Nucleus accumbens (tissue), 56 donors: ENCODE results near the gene DENND1A.

Experiments used
- DNase-seq, 56 donors: peaks; one replicate each; lab custom pipeline; 2025; lab: John Stamatoyannopoulos, UW

The DENND1A gene

DNA sequence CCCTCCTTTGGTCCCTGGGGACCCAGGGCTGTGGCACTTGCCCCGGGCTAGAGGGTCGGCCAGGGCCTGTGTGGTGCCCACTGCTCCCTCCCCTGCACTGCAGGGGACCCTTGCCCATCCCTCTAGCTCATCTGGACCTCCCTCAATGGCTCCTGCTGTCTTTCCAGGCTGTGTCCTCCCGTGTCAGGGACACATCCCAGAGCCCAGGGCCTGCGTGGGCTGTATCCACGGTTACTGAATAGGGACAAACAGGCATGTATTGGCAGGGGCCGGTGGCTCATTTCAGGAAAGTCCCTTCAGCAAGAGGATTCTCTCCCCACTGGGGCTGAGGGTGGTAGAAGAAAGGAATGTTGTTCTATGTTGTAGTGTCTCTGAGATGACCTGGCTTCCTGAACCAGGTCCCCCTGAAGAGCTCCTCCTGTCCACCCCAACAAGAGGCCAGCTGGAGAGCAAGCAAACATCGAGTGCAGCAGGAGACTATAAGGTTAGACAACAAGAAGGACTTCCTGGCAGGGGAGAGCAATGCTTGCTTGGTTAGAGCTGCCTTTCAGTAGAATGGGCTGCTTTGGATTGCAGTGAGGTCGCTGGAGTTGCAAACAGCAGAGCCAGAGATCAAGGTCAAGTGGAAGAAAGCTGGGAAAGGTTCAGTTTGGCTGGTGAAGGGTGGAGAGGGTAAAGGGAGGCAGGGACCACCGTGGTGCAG is 575.0 kb downstream of the DENND1A start:
- peak in 10 of 56 donors; percentile 17 to 56 (median 36) for DNase-seq

DNA sequence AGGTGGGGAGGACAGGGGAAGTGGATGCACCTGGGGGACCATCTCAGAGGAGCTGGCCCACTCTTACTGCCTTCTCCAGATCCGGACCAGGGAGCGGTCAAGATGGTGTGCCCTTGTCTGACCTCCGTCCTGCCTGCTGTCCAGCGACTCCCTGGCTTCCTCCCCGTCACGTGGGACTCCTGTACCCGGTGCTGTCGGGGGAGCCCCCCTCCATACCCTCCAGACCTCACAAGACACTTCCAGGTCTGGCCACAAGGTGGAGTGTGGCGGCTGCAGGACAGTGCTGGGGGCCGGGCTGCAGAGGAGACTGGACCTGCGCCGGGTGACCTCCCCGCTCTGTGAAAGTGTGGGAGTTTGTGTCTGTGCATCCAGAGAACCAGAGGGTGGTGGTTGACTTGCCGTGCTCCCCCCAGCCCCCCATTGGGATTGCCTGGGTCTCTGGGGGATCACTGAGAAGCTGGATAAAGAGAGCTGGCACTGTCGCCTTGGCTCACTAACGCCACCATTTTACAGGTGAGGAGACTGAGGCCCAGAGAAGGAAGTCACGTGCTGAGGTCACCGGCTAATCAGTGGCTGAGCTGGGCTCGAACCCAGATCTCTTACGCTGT is 575.8 kb downstream of the DENND1A start:
- DNase-seq, result peak in 48 of 56 donors; percentile 22 to 85 (median 58)

DNA sequence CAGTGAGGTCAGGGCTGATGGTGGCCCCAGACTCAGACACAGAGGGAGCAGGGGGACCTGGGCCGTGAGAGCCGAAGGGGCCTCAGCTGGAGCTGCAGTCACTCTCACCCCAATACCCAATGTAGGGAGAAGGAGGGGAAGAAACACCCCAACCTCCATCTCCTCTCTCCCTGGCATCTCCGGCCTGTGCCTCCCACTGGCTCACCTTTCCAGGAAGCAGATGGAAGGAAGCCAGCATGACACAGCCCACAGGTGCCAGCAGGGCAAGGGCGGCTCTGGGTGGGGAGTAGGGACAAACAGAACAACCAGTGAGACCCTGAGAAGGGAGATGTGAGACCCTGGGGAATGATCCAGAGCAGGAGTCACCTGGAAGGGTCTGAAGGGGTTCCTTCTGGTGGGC is 576.9 kb downstream of the DENND1A start:
- no peak for DNase-seq

DNA sequence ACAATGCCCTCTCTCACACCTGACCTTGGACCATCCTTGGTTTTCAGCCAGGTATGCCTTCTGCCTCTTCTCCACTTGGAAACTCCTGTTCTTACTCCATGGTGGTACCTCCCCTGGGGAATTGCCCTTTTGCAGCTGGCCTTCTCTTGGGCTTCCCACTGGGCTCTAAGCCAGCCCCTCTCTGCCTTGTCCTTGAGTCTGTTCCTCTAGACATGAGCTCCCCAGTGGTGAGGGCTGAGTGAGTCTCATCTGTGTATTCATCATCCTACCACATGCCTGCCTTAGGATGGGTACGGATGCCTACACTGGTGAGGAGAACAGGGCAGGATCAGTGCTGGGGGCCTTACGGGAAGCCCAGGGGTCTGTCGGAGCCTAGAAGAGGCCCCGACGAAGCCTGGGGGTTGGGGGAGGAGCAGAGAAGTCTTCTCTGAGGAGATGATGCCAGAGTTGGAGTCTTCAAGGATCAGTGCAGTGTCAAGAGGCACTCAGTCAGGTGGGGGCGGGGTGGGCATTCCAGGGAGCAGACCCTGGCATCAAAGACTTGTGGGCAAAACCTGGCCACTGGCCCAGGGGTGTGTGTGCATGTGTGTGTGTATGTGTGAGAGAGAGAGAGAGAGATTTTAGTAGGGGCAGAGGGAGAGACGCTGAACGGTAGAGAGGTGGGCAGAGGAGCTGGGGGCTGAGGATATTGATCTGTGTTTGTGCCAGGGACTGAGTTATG is 579.2 kb downstream of the DENND1A start:
- DNase-seq, result no peak

DNA sequence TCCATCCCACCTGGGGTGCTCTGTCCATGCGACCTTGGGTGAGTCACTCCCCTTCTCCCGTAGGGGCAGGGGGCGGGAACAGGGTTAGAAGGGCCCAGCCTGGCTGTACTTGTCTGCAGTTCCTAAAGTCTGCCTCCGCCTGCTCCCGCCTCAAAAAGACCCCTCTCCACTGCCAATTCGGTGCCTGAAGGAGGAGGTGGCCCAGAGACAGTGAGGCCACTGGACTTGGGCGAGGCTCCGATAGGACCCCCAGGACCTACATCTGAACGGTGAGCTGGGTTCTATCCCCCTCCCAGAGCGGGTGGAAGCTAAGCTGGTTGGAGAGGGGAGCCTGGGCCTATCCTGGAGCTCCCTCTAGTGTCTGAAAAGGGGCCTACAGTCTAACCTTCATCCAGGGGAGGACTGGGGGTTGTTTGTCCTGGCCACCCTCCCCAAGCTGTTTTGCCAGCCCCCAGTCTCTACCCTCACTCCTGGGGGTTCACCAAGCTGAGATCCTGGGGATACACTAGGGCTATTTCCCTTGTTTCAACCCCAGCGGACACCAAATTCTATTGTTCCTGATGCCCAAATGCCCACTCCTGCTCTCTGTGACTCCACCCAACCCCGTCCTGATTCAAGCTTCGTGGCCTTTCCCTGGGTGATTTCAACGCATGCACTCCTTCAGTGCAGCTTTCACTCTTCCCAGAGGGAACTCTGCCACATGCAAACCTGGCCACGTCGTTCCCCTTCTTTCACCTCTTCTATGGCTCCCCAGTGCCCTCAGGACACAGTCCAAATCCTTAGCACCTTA is 580.0 kb downstream of the DENND1A start:
- peak in 34 of 56 donors; percentile 16 to 76 (median 38) for DNase-seq

DNA sequence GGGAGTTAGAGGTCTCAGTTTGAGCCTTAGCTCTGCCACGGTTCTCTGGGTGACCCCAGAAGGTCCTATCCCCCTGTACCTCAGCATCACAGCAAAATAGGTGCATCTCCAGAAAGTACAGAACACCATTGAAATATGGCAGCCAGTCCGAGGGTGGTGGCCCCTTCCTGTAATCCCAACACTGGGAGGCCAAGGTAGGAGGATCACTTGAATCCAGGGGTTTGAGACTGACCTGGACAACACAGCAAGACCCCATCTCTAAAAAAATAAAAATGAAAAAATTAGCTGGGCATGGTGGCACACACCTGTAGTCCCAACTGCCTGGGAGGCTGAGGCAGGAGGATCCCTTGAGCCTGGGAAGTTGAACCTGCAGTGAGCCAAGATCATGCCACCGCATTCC is 580.9 kb downstream of the DENND1A start:
- DNase-seq, result no peak

DNA sequence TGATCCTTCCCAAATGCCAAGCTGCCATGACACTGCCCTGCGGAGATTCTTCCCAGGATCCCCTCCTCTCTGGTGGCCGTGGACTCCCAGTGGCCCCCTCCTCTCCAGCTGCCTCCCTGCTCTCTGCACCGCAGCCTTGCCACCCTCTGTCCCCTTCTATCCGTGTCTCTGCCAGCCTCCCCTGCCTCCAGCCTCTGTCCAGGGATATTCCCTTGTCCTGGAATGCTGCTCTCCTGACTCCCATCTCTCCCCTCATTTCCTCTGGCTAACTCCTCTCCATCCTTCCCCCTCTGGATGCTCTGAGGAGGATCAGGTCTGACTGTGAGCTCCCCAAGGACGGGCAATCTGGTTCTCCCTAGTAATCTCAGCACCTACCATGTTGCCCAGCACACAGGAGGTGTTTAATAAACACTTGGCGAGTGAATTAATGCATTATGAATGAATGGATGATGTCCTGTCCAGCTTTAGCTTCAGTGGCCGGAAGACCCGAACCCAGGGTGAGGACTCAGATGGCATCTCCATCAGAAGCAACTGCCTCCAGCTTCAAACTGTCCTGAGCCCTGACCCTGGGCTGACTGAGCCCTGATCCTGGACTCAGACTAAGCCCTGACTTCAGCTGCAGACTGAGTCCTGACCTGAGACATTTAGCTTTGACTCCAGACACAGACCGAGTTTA is 581.5 kb downstream of the DENND1A start:
- no peak for DNase-seq

DNA sequence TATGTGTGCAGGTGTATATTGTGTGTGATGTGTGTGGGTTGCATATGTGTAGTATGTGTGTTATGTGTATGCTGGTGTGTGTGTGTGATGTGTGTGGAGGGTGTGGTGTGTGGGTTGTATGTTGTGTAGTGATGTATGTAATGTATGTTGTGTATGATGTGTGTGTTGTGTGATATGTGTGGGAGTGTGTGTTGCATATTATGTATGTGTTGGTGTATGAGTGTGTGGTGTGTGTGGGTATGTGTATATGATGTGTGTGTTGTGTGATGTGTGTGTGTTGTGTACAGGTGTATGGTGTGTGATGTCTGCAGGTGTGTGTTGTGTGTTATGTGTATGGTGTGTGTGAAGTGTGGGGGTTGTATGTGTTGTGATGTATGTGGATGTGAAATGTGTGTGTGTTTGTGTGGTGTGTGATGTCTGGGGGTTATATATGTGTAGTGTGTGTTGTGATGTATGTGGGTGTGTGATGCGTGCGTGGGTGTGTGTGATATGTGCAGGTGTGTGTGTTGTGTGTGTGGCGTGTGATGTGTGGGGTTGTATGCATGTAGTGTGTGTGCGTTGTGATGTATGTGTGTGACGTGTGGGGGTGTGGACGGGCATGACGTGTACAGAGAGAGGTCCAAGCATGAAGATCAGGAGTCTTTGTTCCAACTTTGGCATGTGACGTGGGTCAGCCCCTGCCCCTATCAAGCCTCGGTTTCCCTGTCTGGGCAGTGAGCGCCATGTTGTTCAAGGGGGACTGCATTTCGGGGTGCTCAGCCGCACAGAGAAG is 582.5 kb downstream of the DENND1A start:
- DNase-seq, result peak in 1 of 56 donors; percentile 13

DNA sequence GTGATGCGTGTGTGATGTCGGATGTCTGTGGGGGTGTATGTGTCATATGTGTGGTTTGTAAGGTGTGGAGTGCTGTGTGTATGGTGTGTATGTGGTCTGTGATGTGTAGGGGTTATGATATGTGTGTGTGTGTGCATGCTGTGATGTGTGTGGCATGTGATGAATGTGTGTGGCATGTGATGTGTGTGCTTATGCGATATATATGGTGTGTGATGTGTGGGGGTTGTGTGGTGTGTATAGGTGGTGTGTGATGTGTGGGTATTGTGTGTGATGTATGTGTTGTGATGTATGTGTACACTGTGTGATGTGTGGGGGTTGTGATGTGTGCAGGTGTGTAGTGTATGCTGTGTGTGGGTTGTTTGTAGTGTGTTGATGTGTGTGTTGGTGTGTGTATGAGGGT is 583.1 kb downstream of the DENND1A start:
- no peak for DNase-seq

DNA sequence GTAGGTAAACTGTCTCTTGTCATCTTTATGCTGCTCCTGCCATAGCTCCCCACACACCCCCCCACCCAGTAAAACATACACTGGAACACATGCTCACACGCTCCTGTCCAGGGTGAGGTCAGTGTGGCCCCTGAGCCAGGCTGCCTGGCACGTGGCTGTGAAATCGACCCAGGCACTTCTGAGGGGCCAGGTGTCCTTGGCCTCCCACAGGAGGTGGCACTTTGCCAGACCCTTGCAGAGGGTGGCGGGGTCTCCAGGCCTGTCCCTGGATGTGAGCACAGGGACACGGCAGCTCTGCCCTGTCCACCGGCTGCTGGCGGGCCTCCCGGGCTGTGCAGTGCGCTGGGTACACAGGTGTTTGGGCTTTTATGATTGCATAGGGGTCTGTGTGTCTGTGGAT is 583.9 kb downstream of the DENND1A start:
- DNase-seq, result no peak

DNA sequence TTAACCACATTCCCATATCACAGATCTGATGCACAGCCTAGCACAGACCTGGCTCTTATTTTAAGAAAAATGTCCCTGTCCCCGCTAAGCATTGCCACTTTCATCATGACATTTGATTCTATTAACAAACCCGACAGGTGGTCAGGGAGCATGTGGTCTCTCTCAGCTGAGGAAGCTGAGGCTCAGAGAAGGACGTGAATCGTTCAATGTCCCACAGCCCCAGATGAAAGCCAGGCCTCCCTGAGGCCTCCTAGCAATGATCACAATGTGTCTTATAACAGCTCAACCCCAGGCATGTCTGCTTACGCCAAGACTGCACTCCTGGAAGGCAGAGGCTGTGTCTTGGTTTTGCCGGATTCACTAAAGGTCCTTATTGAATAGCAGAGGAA is 584.4 kb downstream of the DENND1A start:
- DNase-seq, result no peak

DNA sequence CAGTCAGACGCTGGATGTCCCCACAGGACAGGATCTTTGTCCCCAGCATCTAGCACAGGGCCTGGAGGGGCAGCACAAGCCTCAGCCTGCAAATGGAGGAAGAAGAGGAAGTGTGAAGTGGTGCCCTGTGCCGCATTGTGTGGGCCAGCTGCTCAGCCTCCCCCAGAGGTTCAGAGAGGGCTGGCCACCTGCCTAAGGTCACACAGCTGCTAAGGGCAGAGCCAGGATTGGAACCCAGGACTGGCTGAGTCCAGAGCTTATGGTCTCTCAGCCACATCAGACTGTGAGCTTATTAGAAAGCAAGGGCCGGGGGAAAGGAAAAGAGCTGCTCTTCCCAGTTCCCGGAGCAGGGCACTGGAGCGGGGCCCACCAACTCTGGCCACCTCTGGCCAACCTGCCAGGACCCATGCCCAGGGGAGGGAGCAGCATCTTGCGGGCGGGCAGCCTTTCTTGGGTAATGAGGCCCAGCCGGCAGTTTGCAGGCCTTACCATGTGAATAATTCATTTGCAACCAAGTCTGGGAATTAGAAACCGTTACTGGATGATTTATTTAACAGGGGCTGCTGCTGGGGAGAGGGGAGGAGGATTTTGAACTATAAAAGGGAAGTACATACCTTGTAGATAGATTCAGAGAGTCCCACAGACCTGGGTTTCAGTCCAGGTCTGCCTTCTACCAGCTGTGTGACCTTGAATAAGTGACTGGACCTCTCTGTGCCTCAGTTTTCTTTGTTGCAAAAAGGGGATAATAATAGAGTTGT is 585.6 kb downstream of the DENND1A start:
- no peak for DNase-seq

DNA sequence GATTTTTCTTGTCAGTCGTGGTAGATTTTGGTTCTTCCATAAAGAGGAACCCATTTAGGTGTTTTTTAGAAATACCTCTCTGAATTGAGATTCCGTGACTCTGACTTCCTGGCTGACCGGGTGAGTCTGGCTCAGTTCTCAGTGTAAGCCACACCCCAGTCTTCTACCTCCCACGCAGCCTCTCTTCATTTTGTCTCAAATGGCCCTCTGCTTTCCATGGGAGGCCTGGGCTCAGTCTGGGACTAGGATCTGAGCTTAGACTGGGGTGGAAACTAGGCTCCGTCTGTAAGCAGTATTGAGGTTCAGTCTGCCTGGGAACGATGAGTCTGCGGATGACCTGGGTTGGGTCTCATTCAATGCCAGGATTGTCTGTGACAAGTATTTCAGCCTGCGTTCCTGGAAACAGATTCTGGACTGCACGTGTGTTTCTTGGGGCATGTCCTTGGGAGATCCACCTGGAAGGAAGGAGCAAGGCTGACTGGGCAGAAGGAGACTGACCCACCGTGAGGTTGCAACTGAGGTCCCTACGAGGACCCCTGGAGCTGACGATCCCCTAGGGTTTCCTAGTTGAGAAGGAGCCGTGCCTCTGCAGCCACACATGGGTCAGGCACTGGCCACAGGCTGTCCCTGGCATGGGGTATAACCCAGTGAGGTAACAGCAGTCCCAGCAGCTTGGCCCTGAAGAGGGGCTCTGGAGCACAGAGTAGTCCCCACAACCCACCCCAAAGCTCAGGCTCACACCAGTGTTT is 586.3 kb downstream of the DENND1A start:
- DNase-seq, result no peak

DNA sequence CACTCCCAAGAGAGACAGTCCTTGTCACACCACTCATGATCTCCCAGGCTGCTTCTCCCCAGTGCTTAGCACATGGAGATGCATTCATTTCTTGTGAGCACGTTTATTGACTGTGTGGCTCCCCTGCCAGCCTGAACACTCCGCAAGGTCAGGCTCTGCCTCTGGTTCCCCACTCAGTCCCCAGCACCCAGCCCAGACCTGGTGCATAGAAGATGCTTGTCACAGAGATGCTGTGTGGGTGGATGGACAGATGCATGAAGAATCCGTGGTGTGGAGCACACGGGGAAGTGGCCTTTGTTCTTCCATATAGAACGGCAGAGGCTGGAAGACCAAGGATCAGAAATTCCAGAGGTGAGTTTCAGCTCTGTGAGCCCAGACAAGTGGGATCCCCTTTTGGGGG is 587.7 kb downstream of the DENND1A start:
- no peak for DNase-seq

DNA sequence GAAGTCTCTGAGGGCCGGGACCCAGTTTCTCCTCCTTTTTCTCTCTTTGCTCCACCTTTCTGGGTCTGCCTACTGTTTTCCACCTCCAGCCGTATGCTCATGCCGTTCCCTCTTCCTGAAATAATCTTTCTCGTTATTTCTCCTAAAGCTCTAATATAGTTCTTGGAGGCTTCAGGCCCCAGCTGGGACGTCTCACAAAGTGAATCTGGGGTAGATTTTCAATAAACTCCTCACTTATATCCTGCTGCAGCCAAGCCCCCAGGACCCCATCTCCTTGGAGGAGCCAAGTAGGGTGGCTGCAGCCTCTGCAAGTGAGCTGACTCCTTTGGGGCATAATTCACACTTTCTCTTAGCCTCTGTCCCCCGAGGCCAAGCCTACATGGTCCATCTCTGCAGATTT is 588.1 kb downstream of the DENND1A start:
- DNase-seq, result no peak

DNA sequence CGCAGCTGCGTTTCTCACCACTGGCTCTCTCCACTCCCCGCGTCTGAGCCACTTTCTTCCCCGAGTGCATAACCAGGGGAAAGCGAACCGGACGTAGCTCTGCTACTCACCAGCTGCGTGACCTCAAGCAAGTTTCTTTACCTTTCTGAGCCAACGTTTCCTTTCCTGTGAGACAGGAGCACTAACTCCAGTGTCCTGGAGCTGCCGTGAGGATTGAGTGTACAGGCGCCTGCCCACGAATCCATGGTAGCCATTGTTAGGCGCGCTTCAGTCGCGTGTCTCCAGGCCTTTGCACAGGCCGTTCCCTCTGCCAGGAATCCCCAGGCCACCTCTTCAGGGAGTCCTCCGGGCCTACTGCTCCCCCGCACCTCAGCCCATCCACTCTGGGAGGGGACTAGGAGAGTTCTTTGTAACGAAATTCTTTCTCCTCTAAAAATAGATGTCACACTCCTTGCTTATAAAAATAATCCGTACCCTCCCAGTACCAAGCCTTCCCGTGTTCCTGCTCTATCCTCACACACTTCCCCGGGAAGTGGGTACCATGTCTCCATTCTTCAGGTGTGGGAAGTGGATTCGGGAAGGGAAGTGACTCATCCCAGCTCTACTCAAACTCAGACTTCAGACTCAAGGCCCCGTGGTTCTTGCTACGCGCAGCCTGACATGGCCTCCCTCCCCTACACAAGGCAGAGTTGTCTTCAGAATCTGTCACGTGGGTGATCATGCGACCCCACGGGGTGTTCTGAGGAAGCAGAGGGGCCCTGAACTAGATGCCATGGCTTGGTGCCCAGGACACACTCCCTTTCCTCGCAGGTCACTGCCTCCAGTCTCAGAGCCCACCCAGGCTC is 590.0 kb downstream of the DENND1A start:
- DNase-seq, result peak in 31 of 56 donors; percentile 20 to 78 (median 46)
